ENCODE data around the gene EIF2B2. TPM values are rescaled to one million over a fixed set of nuclear protein-coding genes. Genes with fewer than 3 reads are reported as not detected.

The EIF2B2 gene
- total and polyA plus RNA-seq, 9 of the 15 experiments (the other 6 are each of a cell fraction or from before 2014, with no cell fraction given), result 10.6 to 94.1 (median 38.9) TPM

GRCh38 chr14:74963178-74963704, 39.5 kb upstream of the EIF2B2 start:
- no peak overlapping the region for H3K27ac ChIP-seq (ENCODE audit: extremely low read depth, low read depth, low read length)
- TF ChIP-seq, protein P1, sequence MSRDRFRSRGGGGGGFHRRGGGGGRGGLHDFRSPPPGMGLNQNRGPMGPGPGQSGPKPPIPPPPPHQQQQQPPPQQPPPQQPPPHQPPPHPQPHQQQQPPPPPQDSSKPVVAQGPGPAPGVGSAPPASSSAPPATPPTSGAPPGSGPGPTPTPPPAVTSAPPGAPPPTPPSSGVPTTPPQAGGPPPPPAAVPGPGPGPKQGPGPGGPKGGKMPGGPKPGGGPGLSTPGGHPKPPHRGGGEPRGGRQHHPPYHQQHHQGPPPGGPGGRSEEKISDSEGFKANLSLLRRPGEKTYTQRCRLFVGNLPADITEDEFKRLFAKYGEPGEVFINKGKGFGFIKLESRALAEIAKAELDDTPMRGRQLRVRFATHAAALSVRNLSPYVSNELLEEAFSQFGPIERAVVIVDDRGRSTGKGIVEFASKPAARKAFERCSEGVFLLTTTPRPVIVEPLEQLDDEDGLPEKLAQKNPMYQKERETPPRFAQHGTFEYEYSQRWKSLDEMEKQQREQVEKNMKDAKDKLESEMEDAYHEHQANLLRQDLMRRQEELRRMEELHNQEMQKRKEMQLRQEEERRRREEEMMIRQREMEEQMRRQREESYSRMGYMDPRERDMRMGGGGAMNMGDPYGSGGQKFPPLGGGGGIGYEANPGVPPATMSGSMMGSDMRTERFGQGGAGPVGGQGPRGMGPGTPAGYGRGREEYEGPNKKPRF (IDR thresholded peaks at IDR 0.05; ENCODE audit: low read depth, low read length), result no peak
- no peak for TF ChIP-seq JUNB (CRISPR knock-in tag; conservative IDR thresholded peaks at IDR 0.05)
- TF ChIP-seq TSHZ1 (CRISPR knock-in tag; IDR thresholded peaks at IDR 0.05), result no peak
- TF ChIP-seq ZFP1 (CRISPR knock-in tag; IDR thresholded peaks at IDR 0.05), result no peak
- no peak for TF ChIP-seq CEBPZ (IDR thresholded peaks at IDR 0.05; ENCODE audit: borderline replicate concordance, low read depth, low read length)
- TF ChIP-seq PHB2 (IDR thresholded peaks at IDR 0.05; ENCODE audit: low read depth), result no peak
- no peak for TF ChIP-seq FUS (optimal IDR thresholded peaks at IDR 0.05; ENCODE audit: low read depth, low read length)
- no peak for TF ChIP-seq ZNF239 (CRISPR knock-in tag; IDR thresholded peaks at IDR 0.05)
- TF ChIP-seq ARHGAP35 (IDR thresholded peaks at IDR 0.05; ENCODE audit: partially characterized antibody), result no peak
- no peak for TF ChIP-seq EP400 (IDR thresholded peaks at IDR 0.05)
- no peak for TF ChIP-seq YY1 (IDR thresholded peaks at IDR 0.05; ENCODE audit: borderline replicate concordance in 1 of 3, control insufficient read depth in 1 of 3, extremely low read depth in 1 of 3, insufficient read depth in 3 of 3, insufficient read length in 1 of 3, insufficient replicate concordance in 2 of 3, low read depth in 1 of 3, low read length in 2 of 3)

More at GRCh38 chr14:74963178-74963704, 39.5 kb upstream of the EIF2B2 start:
- ATAC-seq (no peak), FAIRE-seq (no peak), DNase-seq (ENCODE audit: extremely low read depth in 1 of 4, low spot score in 3 of 4) (no peak)
- intact Hi-C loops (cut with micrococcal nuclease), result no loop called here
- H3K9ac ChIP-seq (ENCODE audit: insufficient read depth in 1 of 2, low read depth in 2 of 2, low read length in 2 of 2), result peak overlapping the region in 1 of 2 experiments; percentile 45; a peak in 2 of 4 replicates
- no peaks in the 10 kb centered on the region for H3K9me1 ChIP-seq (ENCODE audit: control insufficient read depth, insufficient read depth, low read length)
- no peaks in the 10 kb centered on the region for H4K20me1 ChIP-seq (replicated peaks; ENCODE audit: control insufficient read depth, insufficient read depth, low read length)
- no peaks in the 10 kb centered on the region for H3K9me3 ChIP-seq (replicated peaks; ENCODE audit: control insufficient read depth, insufficient read depth, low read depth, low read length)
- H3K27me3 ChIP-seq (ENCODE audit: control insufficient read depth in 2 of 2, insufficient read depth in 2 of 2, low read length in 2 of 2), result no peaks in the 10 kb centered on the region
- no peak overlapping the region for H2AFZ ChIP-seq (ENCODE audit: low read depth, low read length)
- no peak overlapping the region for H3K4me3 ChIP-seq
- no TSS peak for BruUV-seq (replicated peaks)
- no peaks in the 10 kb centered on the region for H3K79me2 ChIP-seq (ENCODE audit: control insufficient read depth, insufficient read depth, low read length)
- no peak overlapping the region for H3K4me2 ChIP-seq (ENCODE audit: insufficient read depth, low read length)
- ChIA-PET POLR2A (interaction anchor here (0.6 to 2.6 kb wide), 3 partner anchors 8 to 133 kb away, joined by 3 to 8 read pairs (median 5); partner anchors contain the start of gene PGF), CTCF (ENCODE audit: low intra/inter-chr PET ratio) (no interaction called here)
- H3K4me1 ChIP-seq (replicated peaks in 1 of 2; ENCODE audit: control insufficient read depth in 2 of 2, insufficient read depth in 2 of 2, low read length in 2 of 2), result peaks cover 8 to 9% of the 10 kb centered on the region in 2 experiments; a peak in 3 of 5 replicates
- no peaks in the 10 kb centered on the region for H3K36me3 ChIP-seq (ENCODE audit: control insufficient read depth, insufficient read depth, low read length)
- in situ Hi-C loops (cut with MboI), result no loop called here
- 35% methylated on average over 7 of the region's 12 CpGs for WGBS (ENCODE audit: insufficient coverage, low coverage, missing lambda C conversion rate)
